GM12878 (cell line): ENCODE data around the gene MAT2B. TPM values are rescaled to one million over a fixed set of nuclear protein-coding genes. Genes with fewer than 3 reads are reported as not detected.

Source experiments
- ATAC-seq: fragments of 200-7000 bp; cut with Tn5 transposase; 3 replicates; pipeline ENCODE4 v1.9.1; 2020; ENCODE audit warnings: mild to moderate bottlenecking, moderate library complexity
- BruUV-seq: library from RNA; stranded (reverse); fragments of 400-500 nt; replicated peaks from 2 replicates; lab custom pipeline; 2021; lab: Mats Ljungman, UMichigan
- CTCF ChIA-PET: fragments of 300-600 bp; sonication (Branson Sonifier 250); formaldehyde crosslinking; extraction: SDS; loops from one replicate; lab custom pipeline; 2021; ENCODE audit warnings: inconsistent platforms; lab: Yijun Ruan, JAX
- POLR2A ChIA-PET: fragments of 350-600 bp; formaldehyde crosslinking; extraction: SDS; loops from one replicate; lab custom pipeline; 2021; ENCODE audit warnings: inconsistent platforms; lab: Charles Lee
- RAD21 ChIA-PET: fragments of 300-600 bp; sonication (Branson Sonifier 250); formaldehyde crosslinking; loops from one replicate; lab custom pipeline; 2023; ENCODE audit warnings: antibody characterized with exemption; ENCODE audit not compliant: unreplicated experiment; lab: Charles Lee
- SMC1A ChIA-PET: fragments of 300-600 bp; sonication (Branson Sonifier 250); formaldehyde crosslinking; loops from one replicate; lab custom pipeline; 2023; ENCODE audit not compliant: unreplicated experiment, uncharacterized antibody; lab: Charles Lee
- DNase-seq: peaks from one replicate; pipeline ENCODE4 v3.0.0-alpha.2; 2011; ENCODE audit warnings: low read depth, low spot score
- FAIRE-seq: peaks from 3 replicates; lab custom pipeline; 2011; peaks lifted over from hg19 to GRCh38; lab: Jason Lieb, UNC
- H2AFZ ChIP-seq: 2 replicates; pipeline ENCODE4 v1.6.0; 2011; ENCODE audit warnings: low read depth, low read length, control low read depth; ENCODE audit not compliant: control insufficient read depth
- H3K27ac ChIP-seq: 2 replicates; pipeline ENCODE4 v1.5.1; 2011; ENCODE audit warnings: control low read depth; ENCODE audit not compliant: control insufficient read depth, insufficient read depth
- H3K27me3 ChIP-seq, 2 experiments: replicated peaks in 1 of 2; 2 replicates each; pipeline versions ENCODE4 v1.6.0 to v1.6.1; 2011; ENCODE audit warnings: low read length in 1 of 2; ENCODE audit not compliant: control insufficient read depth in 2 of 2, insufficient read depth in 2 of 2
- H3K36me3 ChIP-seq, 2 experiments: 2 replicates each; pipeline ENCODE4 v1.5.1; 2011; ENCODE audit warnings: low read length in 1 of 2; ENCODE audit not compliant: control insufficient read depth in 2 of 2, insufficient read depth in 2 of 2
- H3K4me1 ChIP-seq: 2 replicates; pipeline ENCODE4 v1.6.1; 2011; ENCODE audit warnings: mild to moderate bottlenecking, low read length, moderate library complexity, mixed read lengths; ENCODE audit not compliant: control insufficient read depth, insufficient read depth
- H3K4me2 ChIP-seq: 2 replicates; pipeline ENCODE4 v1.6.0; 2011; ENCODE audit warnings: control low read depth; ENCODE audit not compliant: control insufficient read depth, insufficient read depth
- H3K4me3 ChIP-seq: fragments of 200-600 bp; sonication (generic); 2 replicates; pipeline ENCODE4 v1.5.1; 2016
- H3K79me2 ChIP-seq: 2 replicates; pipeline ENCODE4 v1.6.0; 2011; ENCODE audit warnings: low read length; ENCODE audit not compliant: control insufficient read depth, insufficient read depth
- H3K9ac ChIP-seq: 2 replicates; pipeline ENCODE4 v1.8.0; 2011; ENCODE audit warnings: low read length, control low read depth, mixed read lengths; ENCODE audit not compliant: control insufficient read depth, insufficient read depth
- H3K9me3 ChIP-seq: replicated peaks from 3 replicates; pipeline ENCODE4 v1.5.1; 2011; ENCODE audit warnings: mild to moderate bottlenecking, low read length; ENCODE audit not compliant: control insufficient read depth, insufficient read depth
- H4K20me1 ChIP-seq: 2 replicates; pipeline ENCODE4 v1.6.0; 2011; ENCODE audit not compliant: control insufficient read depth, insufficient read depth
- BACH1 ChIP-seq: fragments of 450-650 bp; IDR thresholded peaks from 2 replicates; pipeline ENCODE4 v1.6.1; 2017; ENCODE audit warnings: mild to moderate bottlenecking, borderline replicate concordance
- BCL11A ChIP-seq: IDR thresholded peaks from 2 replicates; pipeline ENCODE4 v1.6.1; 2011; ENCODE audit warnings: low read depth, low read length
- CHD1 ChIP-seq: IDR thresholded peaks from 2 replicates; pipeline ENCODE4 v1.6.1; 2012; ENCODE audit warnings: low read depth, low read length, improper control_type of control experiment
- CTCF ChIP-seq, 3 experiments: IDR thresholded peaks in 2 of 3; conservative IDR thresholded peaks in 1 of 3; 2 replicates each; pipeline ENCODE4 v1.5.1; 2011; ENCODE audit warnings: low read depth in 3 of 3, low read length in 3 of 3, mild to moderate bottlenecking in 3 of 3, control low read depth in 2 of 3, moderate library complexity in 2 of 3, inconsistent platforms in 1 of 3, mixed read lengths in 1 of 3; ENCODE audit not compliant: control insufficient read depth in 2 of 3, insufficient read depth in 1 of 3; ENCODE audit errors: extremely low read depth in 1 of 3
- FOXM1 ChIP-seq: IDR thresholded peaks from 2 replicates; pipeline ENCODE4 v1.6.1; 2012; ENCODE audit warnings: low read depth, mild to moderate bottlenecking, inconsistent platforms, low read length, moderate library complexity
- JUNB ChIP-seq: IDR thresholded peaks from 2 replicates; pipeline ENCODE4 v1.6.1; 2016; ENCODE audit warnings: antibody characterized with exemption, mild to moderate bottlenecking
- MAX ChIP-seq: IDR thresholded peaks from 2 replicates; pipeline ENCODE4 v1.6.1; 2012; ENCODE audit warnings: low read depth, low read length, improper control_type of control experiment
- MLLT1 ChIP-seq: fragments of 450-650 bp; IDR thresholded peaks from 2 replicates; pipeline ENCODE4 v1.6.1; 2016; ENCODE audit warnings: mild to moderate bottlenecking
- POLR2AphosphoS5 ChIP-seq: IDR thresholded peaks from 2 replicates; pipeline ENCODE4 v1.6.1; 2011; ENCODE audit warnings: mild to moderate bottlenecking, low read length, inconsistent platforms
- POU2F2 ChIP-seq: IDR thresholded peaks from 3 replicates; pipeline ENCODE4 v1.6.1; 2011; ENCODE audit warnings: low read depth, mild to moderate bottlenecking, low read length, borderline replicate concordance
- SMAD5 ChIP-seq: IDR thresholded peaks from 2 replicates; pipeline ENCODE4 v1.6.1; 2016; ENCODE audit warnings: antibody characterized with exemption, low read depth
- STAT1 ChIP-seq: fragments of 450-650 bp; conservative IDR thresholded peaks from 2 replicates; pipeline ENCODE4 v1.6.1; 2014; ENCODE audit warnings: antibody characterized with exemption, mild to moderate bottlenecking
- STAT3 ChIP-seq: IDR thresholded peaks from 2 replicates; pipeline ENCODE4 v1.6.1; 2011; ENCODE audit warnings: low read depth, low read length, improper control_type of control experiment
- SUPT20H ChIP-seq: IDR thresholded peaks from 2 replicates; pipeline ENCODE4 v1.6.1; 2011; ENCODE audit warnings: low read depth, mild to moderate bottlenecking, low read length, moderate library complexity, borderline replicate concordance; ENCODE audit not compliant: control insufficient read depth
- USF2 ChIP-seq: IDR thresholded peaks from 2 replicates; pipeline ENCODE4 v1.6.1; 2011; ENCODE audit warnings: low read depth, low read length, improper control_type of control experiment, borderline replicate concordance
- YY1 ChIP-seq: IDR thresholded peaks from 2 replicates; pipeline ENCODE4 v1.6.1; 2011; ENCODE audit warnings: low read depth, mild to moderate bottlenecking, low read length
- WGBS: methylation state at CpG from one replicate; pipeline ENCODE4 v1.1.6; 2016; ENCODE audit warnings: low lambda C conversion rate; ENCODE audit not compliant: insufficient replicate concordance, insufficient coverage; ENCODE audit errors: missing lambda C conversion rate; 5-methylcytosine and 5-hydroxymethylcytosine counted together
- in situ Hi-C: fragments of 300-500 bp; cut with MboI; formaldehyde crosslinking; loops from 9 replicates; pipeline ENCODE4 v1.14.3; 2018; ENCODE audit warnings: mixed read lengths
- intact Hi-C: fragments of 100-400 bp; cut with micrococcal nuclease; formaldehyde crosslinking; loops from one replicate; pipeline ENCODE4 v1.14.2; 2022; ENCODE audit not compliant: unreplicated experiment
- polyA plus RNA-seq, 11 experiments: library from polyadenylated mRNA; depleted of rRNA in 4 of 11; unstranded in 6 of 11; stranded (reverse) in 5 of 11; fragments of >200 nt; fragmentation: Nextera tagmentation in 4 of 11; fragmentation: Illumina TruSeq in 1 of 11; extraction: Ambion mirVana in 4 of 11; extraction: Trizol in 1 of 11; gene quantifications; 1 replicate in 1 of 11; 2 replicates in 10 of 11; pipeline versions ENCODE4 v1.2.1 to v1.2.3, GENCODE V29; 2011 to 2016; ENCODE audit warnings: inconsistent platforms in 2 of 11, missing spikeins in 2 of 11, low read depth in 1 of 11
- total RNA-seq, 4 experiments: library from RNA; depleted of rRNA in 3 of 4; stranded (reverse); fragments of >200 nt in 3 of 4; fragmentation: Illumina TruSeq in 1 of 4; extraction: Trizol in 1 of 4; gene quantifications; 2 replicates each; pipeline versions ENCODE4 v1.2.1 to v1.2.3, GENCODE V29; 2013 to 2021

Gene MAT2B
- total and polyA plus RNA-seq, 10 of the 15 experiments (the other 5 are each of a cell fraction or from before 2014, with no cell fraction given) = 43.2 to 122 (median 63.7) TPM

- CTCF ChIA-PET = interaction anchor here (0.7 to 4.6 kb wide), 8 partner anchors 9 to 1895 kb away, joined by 3 to 36 read pairs (median 4); no protein-coding TSS in a partner anchor
- Histone ChIP-seq H3K79me2 (no peaks in the 10 kb centered on the region), H3K9ac (no peak overlapping the region), H3K36me3 (no peaks in the 10 kb centered on the region), H3K27ac (no peak overlapping the region), H3K4me2 (no peak overlapping the region), H2AFZ (no peak overlapping the region), H3K9me3 (no peaks in the 10 kb centered on the region), H3K4me1 (no peaks in the 10 kb centered on the region), H3K4me3 (no peak overlapping the region), H3K27me3 (peaks cover 0 to 8% of the 10 kb centered on the region in 2 experiments; a peak in 3 of 4 replicates), H4K20me1 (no peaks in the 10 kb centered on the region)
- RAD21 ChIA-PET = interaction anchor here (0.9 to 1.9 kb wide), 2 partner anchors 118 to 450 kb away, joined by 3 to 4 read pairs; no protein-coding TSS in a partner anchor
- ATAC-seq (no peak), DNase-seq (no peak), FAIRE-seq (no peak)
- intact Hi-C loops (loop anchor here (5.0 to 10.0 kb wide), 4 partner anchors 134 to 1892 kb away; no protein-coding TSS in a partner anchor), in situ Hi-C loops (loop anchor here (10.0 kb wide), 2 partner anchors 942 to 1642 kb away; no protein-coding TSS in a partner anchor)
- BruUV-seq = no TSS peak
- POLR2A ChIA-PET = no interaction called here
- SMC1A ChIA-PET = interaction anchor here (0.7 to 1.2 kb wide), 3 partner anchors 14 to 485 kb away, joined by 3 to 4 read pairs (median 3); no protein-coding TSS in a partner anchor
- 0% methylated on average over 1 of the region's 1 CpG for WGBS
- TF ChIP-seq USF2 (no peak), MAX (no peak), STAT3 (no peak), STAT1 (no peak), POU2F2 (no peak), POLR2AphosphoS5 (no peak), CHD1 (no peak), SUPT20H (no peak), BACH1 (no peak), BCL11A (no peak), FOXM1 (no peak), SMAD5 (no peak), MLLT1 (no peak), CTCF (IDR thresholded peaks at IDR 0.05 in 2 of 3, conservative IDR thresholded peaks at IDR 0.05 in 1 of 3; ENCODE audit: control insufficient read depth in 2 of 3, extremely low read depth in 1 of 3, insufficient read depth in 1 of 3, low read depth in 3 of 3, low read length in 3 of 3) (no peak), YY1 (no peak), JUNB (no peak)
These were observed 57.7 kb downstream of the MAT2B start for GRCh38 chr5:163563112-163563511.
